ENCODE data around the gene LYRM7.

Gene LYRM7

GRCh38 chr5:131164191-131165118, 6.3 kb upstream of the LYRM7 start:
- no peaks in the 10 kb centered on the region for H3K9me3 ChIP-seq (ENCODE audit: control insufficient read depth, insufficient read depth, low read length)
- peaks cover 55% of the 10 kb centered on the region for H3K79me2 ChIP-seq (ENCODE audit: control insufficient read depth, low read length)
- peaks cover 54% of the 10 kb centered on the region for H3K36me3 ChIP-seq (ENCODE audit: control insufficient read depth, low read length)
- peak overlapping the region; percentile 75 for H3K27ac ChIP-seq (ENCODE audit: low read depth, low read length)
- peaks cover 4% of the 10 kb centered on the region; the same call in 1 of the 2 replicates for H3F3A ChIP-seq (ENCODE audit: control insufficient read depth, insufficient read depth)
- TF ChIP-seq EZH2phosphoT487 (IDR thresholded peaks at IDR 0.05; ENCODE audit: borderline replicate concordance, low read length) (no peak), CTCF (IDR thresholded peaks at IDR 0.05; ENCODE audit: low read depth, low read length, poor library complexity, severe bottlenecking) (peak; percentile 47)
- peak overlapping the region; percentile 84 for H3K4me2 ChIP-seq (ENCODE audit: low read length)
- no peaks in the 10 kb centered on the region for H3K9me2 ChIP-seq (replicated peaks; ENCODE audit: control insufficient read depth, low read length)
- H3K4me3 ChIP-seq (ENCODE audit: low read length), result peak overlapping the region; percentile 87
- H4K20me1 ChIP-seq (ENCODE audit: control insufficient read depth, insufficient read depth, low read depth, low read length), result peaks cover 15% of the 10 kb centered on the region
- no peaks in the 10 kb centered on the region for H3K27me3 ChIP-seq (ENCODE audit: control insufficient read depth, low read length)
- H3K4me1 ChIP-seq (ENCODE audit: control insufficient read depth, low read length), result peaks cover 31% of the 10 kb centered on the region

DNA sequence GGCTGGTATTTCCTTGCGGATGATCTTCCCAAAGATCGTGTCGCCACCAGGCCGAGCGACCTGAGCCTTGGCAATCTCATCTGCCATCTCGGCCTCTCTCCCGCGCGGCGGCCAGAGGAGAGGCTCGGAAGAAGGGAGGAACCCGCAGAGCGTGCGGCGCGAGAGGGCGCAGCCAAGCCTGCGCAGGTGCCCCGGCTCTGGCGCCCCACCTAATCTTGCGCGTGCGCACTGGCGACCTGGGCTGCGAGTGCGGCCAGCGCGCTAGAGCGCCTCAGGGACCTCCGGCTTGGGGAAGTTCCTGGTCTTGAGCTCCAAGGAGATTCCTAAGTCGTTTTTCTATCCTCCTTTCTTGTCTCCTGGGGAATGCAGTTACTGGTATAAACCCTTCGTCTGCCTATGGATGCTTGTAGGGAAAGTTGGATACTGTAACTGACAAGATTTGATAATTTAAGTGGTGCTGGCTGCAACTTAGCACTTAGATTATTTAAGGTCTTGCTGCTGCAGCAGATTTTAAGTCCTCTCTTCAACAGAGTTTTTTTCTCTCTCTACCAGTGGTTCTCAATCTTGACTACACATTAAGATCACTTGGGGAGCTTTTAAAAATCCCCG, 5.5 kb upstream of the LYRM7 start, which contains the start of gene HINT1:
TSS of gene HINT1 (minus strand) at position 138 of the 609 bp plus-strand sequence. CDS start at position 87, 51 bp downstream.
- peak within 1 kb of the TSS; percentile 84 for H3K4me2 ChIP-seq (ENCODE audit: low read length)
- H3K9me2 ChIP-seq (replicated peaks; ENCODE audit: control insufficient read depth, low read length), result no peaks in the 10 kb centered on the region
- no peaks in the 10 kb centered on the region for H3K27me3 ChIP-seq (ENCODE audit: control insufficient read depth, low read length)
- peaks cover 50% of the 10 kb centered on the region for H3K79me2 ChIP-seq (ENCODE audit: control insufficient read depth, low read length)
- peak within 1 kb of the TSS; percentile 87 for H3K4me3 ChIP-seq (ENCODE audit: low read length)
- H3K36me3 ChIP-seq (ENCODE audit: control insufficient read depth, low read length), result peaks cover 47% of the 10 kb centered on the region
- no peaks in the 10 kb centered on the region for H3K9me3 ChIP-seq (ENCODE audit: control insufficient read depth, insufficient read depth, low read length)
- no peak for TF ChIP-seq CTCF (IDR thresholded peaks at IDR 0.05; ENCODE audit: low read depth, low read length, poor library complexity, severe bottlenecking)
- no peak for TF ChIP-seq EZH2phosphoT487 (IDR thresholded peaks at IDR 0.05; ENCODE audit: borderline replicate concordance, low read length)
- peak within 1 kb of the TSS; percentile 75 for H3K27ac ChIP-seq (ENCODE audit: low read depth, low read length)
- H3K4me1 ChIP-seq (ENCODE audit: control insufficient read depth, low read length), result peaks cover 36% of the 10 kb centered on the region
- H3F3A ChIP-seq (ENCODE audit: control insufficient read depth, insufficient read depth), result peaks cover 4% of the 10 kb centered on the region; the same call in 1 of the 2 replicates
- peaks cover 15% of the 10 kb centered on the region for H4K20me1 ChIP-seq (ENCODE audit: control insufficient read depth, insufficient read depth, low read depth, low read length)

DNA sequence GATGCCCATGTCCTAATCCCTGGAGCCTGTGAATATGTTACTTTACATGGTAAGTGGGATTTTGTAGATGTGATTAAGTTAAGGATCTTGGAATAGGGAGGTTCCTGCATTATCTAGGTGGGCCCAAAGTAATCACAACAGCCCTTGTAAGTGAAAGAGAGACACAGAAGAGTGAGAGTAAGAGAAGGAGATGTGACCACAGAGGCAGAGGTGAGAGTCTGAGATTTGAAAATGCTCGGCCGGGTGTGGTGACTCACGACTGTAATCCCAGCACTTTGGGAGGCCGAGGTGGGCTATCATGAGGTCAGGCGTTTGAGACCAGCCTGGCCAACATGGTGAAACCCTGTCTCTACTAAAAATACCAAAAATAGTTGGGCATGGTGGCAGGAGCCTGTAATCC, 3.1 kb upstream of the LYRM7 start:
- Histone ChIP-seq H3K27ac (ENCODE audit: low read depth, low read length) (no peak overlapping the region), H3K9me3 (ENCODE audit: control insufficient read depth, insufficient read depth, low read length) (no peaks in the 10 kb centered on the region), H3K27me3 (ENCODE audit: control insufficient read depth, low read length) (no peaks in the 10 kb centered on the region), H3K79me2 (ENCODE audit: control insufficient read depth, low read length) (peaks cover 45% of the 10 kb centered on the region), H3K36me3 (ENCODE audit: control insufficient read depth, low read length) (peaks cover 28% of the 10 kb centered on the region), H3K4me3 (ENCODE audit: low read length) (no peak overlapping the region), H3K4me1 (ENCODE audit: control insufficient read depth, low read length) (peaks cover 43% of the 10 kb centered on the region), H4K20me1 (ENCODE audit: control insufficient read depth, insufficient read depth, low read depth, low read length) (peaks cover 9% of the 10 kb centered on the region; the same call in 1 of the 2 replicates), H3K4me2 (ENCODE audit: low read length) (no peak overlapping the region), H3K9me2 (replicated peaks; ENCODE audit: control insufficient read depth, low read length) (no peaks in the 10 kb centered on the region), H3F3A (ENCODE audit: control insufficient read depth, insufficient read depth) (peaks cover 4% of the 10 kb centered on the region; the same call in 1 of the 2 replicates)
- TF ChIP-seq CTCF (IDR thresholded peaks at IDR 0.05; ENCODE audit: low read depth, low read length, poor library complexity, severe bottlenecking), result no peak
- TF ChIP-seq EZH2phosphoT487 (IDR thresholded peaks at IDR 0.05; ENCODE audit: borderline replicate concordance, low read length), result no peak
